Caco-2 (cell line): Measurements from ENCODE around the gene HDAC11. TPM values are rescaled to one million over a fixed set of nuclear protein-coding genes. Genes with fewer than 3 reads are reported as not detected.

Experiments used
- BruUV-seq: library from RNA; stranded (reverse); fragments of 400-500 nt; replicated peaks from 2 replicates; lab custom pipeline; 2021; lab: Mats Ljungman, UMichigan
- CTCF ChIA-PET: fragments of 300-600 bp; sonication (Branson Sonifier 250); formaldehyde crosslinking; loops from one replicate; lab custom pipeline; 2022; ENCODE audit warnings: antibody characterized with exemption; lab: Charles Lee
- POLR2A ChIA-PET: fragments of 300-600 bp; sonication (Branson Sonifier 250); formaldehyde crosslinking; loops from one replicate; lab custom pipeline; 2022; ENCODE audit warnings: antibody characterized with exemption; lab: Charles Lee
- DNase-seq, 2 experiments: peaks; one replicate each; pipeline versions ENCODE4 v3.0.0 to v3.0.0-alpha.2; 2020 to 2022
- H3K27me3 ChIP-seq: replicated peaks from 2 replicates; pipeline ENCODE4 v1.6.0; 2011; ENCODE audit warnings: low read length; ENCODE audit not compliant: control insufficient read depth, insufficient read depth
- H3K36me3 ChIP-seq: 2 replicates; pipeline ENCODE4 v1.5.1; 2011; ENCODE audit warnings: low read length; ENCODE audit not compliant: control insufficient read depth, insufficient read depth
- H3K4me1 ChIP-seq: fragments of 250-450 bp; sonication (Bioruptor Pico); 2 replicates; pipeline ENCODE4 v1.5.1; 2020; ENCODE audit warnings: mild to moderate bottlenecking
- H3K4me3 ChIP-seq: 2 replicates; pipeline ENCODE4 v1.5.1; 2011; ENCODE audit warnings: low read depth, mild to moderate bottlenecking, control low read depth, low read length
- H3K9me3 ChIP-seq: fragments of 250-450 bp; sonication (Bioruptor Pico); 2 replicates; pipeline ENCODE4 v1.5.1; 2020; ENCODE audit warnings: mild to moderate bottlenecking, moderate library complexity
- H3K27ac Mint-ChIP-seq: one replicate; pipeline ENCODE4 v1.8.0; 2022; ENCODE audit warnings: mixed read lengths; ENCODE audit not compliant: unreplicated experiment
- H3K27me3 Mint-ChIP-seq: one replicate; pipeline ENCODE4 v1.8.0; 2022; ENCODE audit warnings: mixed read lengths; ENCODE audit not compliant: insufficient read depth, unreplicated experiment
- H3K36me3 Mint-ChIP-seq: one replicate; pipeline ENCODE4 v1.8.0; 2022; ENCODE audit warnings: mild to moderate bottlenecking, mixed read lengths; ENCODE audit not compliant: insufficient read depth, unreplicated experiment
- H3K4me1 Mint-ChIP-seq: one replicate; pipeline ENCODE4 v1.8.0; 2022; ENCODE audit warnings: low read depth, mixed read lengths; ENCODE audit not compliant: unreplicated experiment
- H3K4me3 Mint-ChIP-seq: one replicate; pipeline ENCODE4 v1.8.0; 2022; ENCODE audit warnings: mild to moderate bottlenecking, moderate library complexity, mixed read lengths; ENCODE audit not compliant: unreplicated experiment
- H3K9me3 Mint-ChIP-seq: one replicate; pipeline ENCODE4 v1.8.0; 2022; ENCODE audit warnings: mixed read lengths; ENCODE audit not compliant: unreplicated experiment
- CTCF ChIP-seq, 2 experiments: fragments of 200-600 bp in 1 of 2; IDR thresholded peaks; 1 replicate in 1 of 2; 2 replicates in 1 of 2; pipeline versions ENCODE4 v1.5.1 to v1.8.0; 2011 to 2022; ENCODE audit warnings: antibody characterized with exemption in 1 of 2, control low read depth in 1 of 2, inconsistent platforms in 1 of 2, low read depth in 1 of 2, low read length in 1 of 2, mild to moderate bottlenecking in 1 of 2, moderate library complexity in 1 of 2; ENCODE audit not compliant: insufficient read depth in 1 of 2, severe bottlenecking in 1 of 2, unreplicated experiment in 1 of 2
- intact Hi-C: fragments of 100-400 bp; cut with micrococcal nuclease; formaldehyde crosslinking; loops from one replicate; pipeline ENCODE4 v1.10.0; 2022; ENCODE audit not compliant: unreplicated experiment
- total RNA-seq: library from RNA; stranded (reverse); gene quantifications from 2 replicates; pipeline ENCODE4 v1.2.3, GENCODE V29; 2022

HDAC11 gene
- total RNA-seq, 1 experiment from 2014 or later: 10.9 TPM

GRCh38 chr3:13461169-13462124, 18.7 kb upstream of the HDAC11 start:
- peak; percentile 71 for TF ChIP-seq CTCF (IDR thresholded peaks at IDR 0.05; ENCODE audit: insufficient read depth in 1 of 2, low read depth in 1 of 2, low read length in 1 of 2, severe bottlenecking in 1 of 2, unreplicated experiment in 1 of 2)
- H3K4me3 ChIP-seq: no peak overlapping the region
- no peaks in the 10 kb centered on the region for H3K36me3 Mint-ChIP-seq
- ChIA-PET POLR2A (no interaction called here), CTCF (interaction anchor here (0.6 to 1.7 kb wide), 5 partner anchors 9 to 369 kb away, joined by 3 to 6 read pairs (median 4); partner anchors contain the start of gene HDAC11)
- no peaks in the 10 kb centered on the region for H3K27me3 ChIP-seq
- no peaks in the 10 kb centered on the region for H3K4me1 ChIP-seq
- no peak overlapping the region for H3K4me3 Mint-ChIP-seq
- no peak overlapping the region for H3K27ac Mint-ChIP-seq
- peak; percentile 73 to 74 for DNase-seq
- BruUV-seq: no TSS peak
- intact Hi-C loops: loop anchor here (1.0 kb wide), 1 partner anchor 187 kb away; no protein-coding TSS in a partner anchor
- peaks cover 3% of the 10 kb centered on the region for H3K27me3 Mint-ChIP-seq
- H3K4me1 Mint-ChIP-seq: no peaks in the 10 kb centered on the region
- H3K9me3 Mint-ChIP-seq: no peaks in the 10 kb centered on the region
- H3K36me3 ChIP-seq: no peaks in the 10 kb centered on the region
- H3K9me3 ChIP-seq: no peaks in the 10 kb centered on the region

GRCh38 chr3:13462125-13462629, 17.9 kb upstream of the HDAC11 start:
- peaks cover 3% of the 10 kb centered on the region for H3K27me3 Mint-ChIP-seq
- no peak overlapping the region for H3K4me3 Mint-ChIP-seq
- no peak overlapping the region for H3K4me3 ChIP-seq
- TF ChIP-seq CTCF (IDR thresholded peaks at IDR 0.05; ENCODE audit: insufficient read depth in 1 of 2, low read depth in 1 of 2, low read length in 1 of 2, severe bottlenecking in 1 of 2, unreplicated experiment in 1 of 2): no peak
- no peaks in the 10 kb centered on the region for H3K9me3 Mint-ChIP-seq
- H3K4me1 ChIP-seq: no peaks in the 10 kb centered on the region
- no peaks in the 10 kb centered on the region for H3K36me3 Mint-ChIP-seq
- no peak overlapping the region for H3K27ac Mint-ChIP-seq
- H3K27me3 ChIP-seq: no peaks in the 10 kb centered on the region
- H3K36me3 ChIP-seq: no peaks in the 10 kb centered on the region
- ChIA-PET CTCF (interaction anchor here (0.6 to 1.7 kb wide), 4 partner anchors 18 to 370 kb away, joined by 3 to 6 read pairs (median 4); partner anchors contain the start of gene HDAC11), POLR2A (no interaction called here)
- BruUV-seq: no TSS peak
- intact Hi-C loops: no loop called here
- DNase-seq: no peak
- H3K9me3 ChIP-seq: no peaks in the 10 kb centered on the region
- no peaks in the 10 kb centered on the region for H3K4me1 Mint-ChIP-seq

GRCh38 chr3:13462822-13463221, 17.3 kb upstream of the HDAC11 start:
- CTCF ChIA-PET: interaction anchor here (1.7 kb wide), 1 partner anchor 17 kb away, joined by 4 read pairs; the partner anchor contains the start of gene HDAC11
- no peak for DNase-seq
- H3K36me3 Mint-ChIP-seq: no peaks in the 10 kb centered on the region
- no TSS peak for BruUV-seq
- H3K9me3 Mint-ChIP-seq: no peaks in the 10 kb centered on the region
- H3K4me1 Mint-ChIP-seq: no peaks in the 10 kb centered on the region
- POLR2A ChIA-PET: no interaction called here
- no peaks in the 10 kb centered on the region for H3K4me1 ChIP-seq
- intact Hi-C loops: no loop called here
- H3K27ac Mint-ChIP-seq: no peak overlapping the region
- peaks cover 3% of the 10 kb centered on the region for H3K27me3 Mint-ChIP-seq
- no peak overlapping the region for H3K4me3 ChIP-seq
- no peaks in the 10 kb centered on the region for H3K36me3 ChIP-seq
- H3K9me3 ChIP-seq: no peaks in the 10 kb centered on the region
- no peaks in the 10 kb centered on the region for H3K27me3 ChIP-seq
- no peak overlapping the region for H3K4me3 Mint-ChIP-seq
- TF ChIP-seq CTCF (IDR thresholded peaks at IDR 0.05; ENCODE audit: insufficient read depth in 1 of 2, low read depth in 1 of 2, low read length in 1 of 2, severe bottlenecking in 1 of 2, unreplicated experiment in 1 of 2): no peak
